B cell (primary cell): ENCODE measurements around the gene RSPH10B2.
"Not testable (repeated sequence)": the region's sequence is repeated elsewhere in the genome, so short reads cannot be mapped to it uniquely, and the experiment has no call there.

ENCODE experiments used
- CTCF ChIP-seq: fragments of 200-600 bp; IDR thresholded peaks from one replicate; pipeline ENCODE4 v1.8.0; 2022; ENCODE audit warnings: antibody characterized with exemption, mild to moderate bottlenecking
- EZH2 ChIP-seq: IDR thresholded peaks from 2 replicates; pipeline ENCODE4 v1.6.1; 2012; ENCODE audit warnings: borderline replicate concordance, low read depth, mild to moderate bottlenecking, moderate library complexity, low read length; ENCODE audit not compliant: insufficient read depth, poor library complexity, severe bottlenecking

DNA sequence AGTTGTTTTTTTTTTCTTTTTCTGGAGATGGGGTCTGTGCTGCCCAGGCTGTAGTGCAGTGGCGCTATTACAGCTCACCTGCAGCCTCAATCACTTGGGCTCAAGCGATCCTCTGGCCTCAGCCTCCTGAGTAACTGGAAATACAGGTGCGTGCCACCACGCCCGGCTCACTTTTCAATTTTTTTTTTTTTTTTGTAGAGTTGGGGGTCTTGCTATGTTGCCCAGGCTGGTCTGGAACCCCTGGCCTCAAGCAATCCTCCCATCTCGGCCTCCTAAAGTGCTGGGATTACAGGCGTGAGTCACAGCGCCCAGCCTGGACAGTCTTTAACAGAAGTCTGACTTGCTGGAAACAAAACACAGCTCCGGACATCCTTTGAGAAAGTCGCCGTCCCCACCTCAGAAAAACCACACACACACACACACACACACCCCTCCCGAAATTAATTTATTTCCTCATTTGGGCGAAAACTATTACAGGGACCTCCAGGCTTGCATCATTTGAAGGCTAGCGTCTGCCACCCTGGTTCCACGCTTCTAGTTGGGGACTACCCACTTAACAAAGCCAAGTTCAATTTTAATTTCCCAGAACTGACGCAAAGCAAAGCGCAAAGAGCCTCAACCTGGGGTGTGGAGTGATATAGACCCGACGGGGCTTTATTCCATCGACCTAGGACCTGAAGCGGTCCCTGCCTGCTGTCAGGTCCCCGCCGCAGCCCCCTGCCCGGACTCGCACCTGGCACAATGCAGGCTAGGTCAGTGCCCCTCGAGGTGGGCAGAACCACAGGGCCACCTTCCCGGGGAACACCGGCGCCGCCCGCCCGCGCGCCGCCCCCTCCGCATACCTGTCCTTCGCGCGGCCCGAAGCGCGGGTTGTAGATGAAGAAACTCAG, 71.6 kb downstream of the RSPH10B2 start:
- not testable (repeated sequence) for TF ChIP-seq CTCF, EZH2
